Esophagus squamous epithelium (tissue), 4 donors: ENCODE results near the gene SPTBN4.

Experiments used
- CTCF ChIP-seq, 6 experiments: fragments of 450-650 bp in 4 of 6; fragments of 200-600 bp in 2 of 6; sonication (generic) in 2 of 6; IDR thresholded peaks; one replicate each; pipeline ENCODE4 v1.5.1; 2016 to 2019; ENCODE audit warnings: antibody characterized with exemption in 6 of 6, mild to moderate bottlenecking in 4 of 6, moderate library complexity in 4 of 6
- POLR2A ChIP-seq, 4 donors: fragments of 450-650 bp; IDR thresholded peaks; one replicate each; pipeline ENCODE4 v1.6.1; 2017; ENCODE audit warnings: antibody characterized with exemption in 4 of 4, mild to moderate bottlenecking in 4 of 4, moderate library complexity in 3 of 4

- no peak for TF ChIP-seq POLR2A (IDR thresholded peaks at IDR 0.05)
- no peak for TF ChIP-seq CTCF (IDR thresholded peaks at IDR 0.05)
These were observed 121.5 kb downstream of the SPTBN4 start for GRCh38 chr19:40588110-40588854.
